DMS53 treated with DMSO at 0.1 percent for 48 hours (cell line): ENCODE data around the gene NAPB.

Experiments used
- DNase-seq: peaks from one replicate; lab custom pipeline; 2025; ENCODE audit not compliant: unreplicated experiment; lab: John Stamatoyannopoulos, UW

NAPB gene

DNA sequence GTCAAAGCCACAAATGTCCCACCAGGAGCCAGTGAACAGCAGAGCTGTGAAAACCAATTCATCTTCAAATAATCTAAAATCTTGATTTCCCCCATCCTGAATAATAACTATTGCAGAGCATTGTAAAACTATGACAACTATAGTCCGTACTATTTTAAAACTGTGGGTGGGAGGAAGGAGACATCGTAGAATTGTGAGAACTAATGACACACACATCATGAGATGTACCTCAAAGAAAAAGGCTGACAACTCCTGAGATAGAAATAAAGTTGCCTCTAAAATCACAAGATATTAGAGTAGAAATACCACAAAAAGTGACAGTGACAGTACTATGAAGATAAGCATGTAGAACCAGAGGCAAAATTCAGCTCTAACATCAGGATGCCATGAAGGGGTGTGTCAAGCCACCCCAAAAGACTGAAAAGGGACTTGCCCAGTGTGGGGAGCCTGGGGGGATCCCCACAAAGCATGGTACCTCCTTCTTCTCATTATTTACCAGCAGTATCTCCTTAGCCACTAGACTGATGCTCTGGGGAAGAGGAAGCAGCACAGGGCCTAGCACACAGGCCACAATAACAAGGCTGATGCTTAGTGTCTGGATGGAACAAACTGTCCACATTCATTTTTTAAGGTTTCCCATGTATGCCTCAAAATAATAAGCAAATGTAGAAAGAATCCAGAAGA lies 13.4 kb downstream of the NAPB start:
- no peak for DNase-seq

DNA sequence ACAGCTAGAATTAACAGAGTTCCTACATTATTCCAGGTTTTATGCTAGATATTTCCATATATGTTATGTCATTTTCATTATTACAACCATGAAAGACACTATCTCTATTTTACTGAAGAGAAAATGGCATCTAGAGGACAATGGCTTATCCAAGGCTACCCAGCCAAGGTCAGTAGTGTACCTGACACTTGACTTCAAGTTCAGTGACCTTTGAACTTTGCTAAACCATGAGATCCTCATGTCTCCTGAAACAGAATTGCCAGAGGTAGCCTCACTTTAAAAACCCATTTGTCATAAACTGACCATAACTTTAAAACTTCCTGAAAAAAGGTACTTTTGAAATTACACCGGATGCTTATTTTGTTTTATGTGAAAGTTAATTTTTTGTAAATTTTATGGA lies 14.4 kb downstream of the NAPB start:
- no peak for DNase-seq

DNA sequence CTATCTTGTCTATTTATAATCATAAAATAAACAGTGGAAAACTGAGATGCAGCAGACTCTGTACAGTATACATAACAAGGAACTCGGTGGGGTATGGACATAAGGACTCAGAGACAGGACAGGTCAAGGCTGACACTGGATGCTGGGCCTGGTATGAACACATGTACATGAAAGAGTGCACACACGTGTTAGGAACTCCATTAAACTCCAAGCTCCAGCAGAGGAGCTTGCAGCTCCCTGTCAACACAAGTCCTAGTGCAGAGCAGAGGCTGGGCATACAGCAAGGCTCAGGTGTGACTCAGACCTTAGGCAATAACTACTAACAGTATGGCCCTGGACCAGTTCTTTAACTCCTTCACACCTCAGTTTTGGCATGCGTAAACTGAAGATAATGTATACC lies 17.1 kb downstream of the NAPB start:
- DNase-seq: no peak

DNA sequence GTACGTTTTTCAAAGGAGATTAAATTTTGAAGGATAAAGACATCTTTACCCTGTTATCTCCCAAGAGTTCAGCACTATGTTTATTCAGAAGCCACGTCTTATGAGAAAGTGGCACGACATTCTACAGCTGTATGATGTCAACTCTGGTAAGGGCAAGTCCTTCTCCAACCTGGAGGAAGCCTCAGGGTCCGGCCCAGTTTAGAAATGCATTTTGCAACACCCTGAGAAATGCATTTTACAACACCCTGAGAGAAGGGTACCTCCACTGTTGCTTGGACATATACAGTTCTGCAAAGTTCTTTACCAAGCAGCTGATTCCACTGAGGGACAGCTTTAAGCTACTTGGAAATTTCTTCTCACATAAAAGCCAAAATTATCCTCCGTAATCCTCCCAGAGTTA lies 17.5 kb downstream of the NAPB start:
- DNase-seq: no peak

DNA sequence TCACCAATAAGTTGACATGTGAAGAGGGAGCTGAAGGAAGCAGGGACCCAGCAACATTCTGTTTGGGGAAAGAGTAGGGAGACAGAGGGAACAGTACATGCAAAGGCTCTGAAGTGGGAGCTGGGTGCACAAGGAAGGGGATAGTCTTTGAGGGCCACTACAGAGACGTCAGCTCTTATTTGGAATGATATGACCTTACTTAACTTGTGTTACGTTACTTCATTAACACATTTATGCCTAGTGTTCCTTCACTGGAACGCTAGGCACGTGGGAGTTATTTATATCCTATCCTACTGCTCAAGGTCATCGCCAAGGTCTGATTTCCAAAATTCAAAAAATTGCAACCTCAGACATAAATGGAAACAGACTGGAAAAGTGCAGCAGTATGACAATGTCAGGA lies 20.2 kb downstream of the NAPB start:
- no peak for DNase-seq

DNA sequence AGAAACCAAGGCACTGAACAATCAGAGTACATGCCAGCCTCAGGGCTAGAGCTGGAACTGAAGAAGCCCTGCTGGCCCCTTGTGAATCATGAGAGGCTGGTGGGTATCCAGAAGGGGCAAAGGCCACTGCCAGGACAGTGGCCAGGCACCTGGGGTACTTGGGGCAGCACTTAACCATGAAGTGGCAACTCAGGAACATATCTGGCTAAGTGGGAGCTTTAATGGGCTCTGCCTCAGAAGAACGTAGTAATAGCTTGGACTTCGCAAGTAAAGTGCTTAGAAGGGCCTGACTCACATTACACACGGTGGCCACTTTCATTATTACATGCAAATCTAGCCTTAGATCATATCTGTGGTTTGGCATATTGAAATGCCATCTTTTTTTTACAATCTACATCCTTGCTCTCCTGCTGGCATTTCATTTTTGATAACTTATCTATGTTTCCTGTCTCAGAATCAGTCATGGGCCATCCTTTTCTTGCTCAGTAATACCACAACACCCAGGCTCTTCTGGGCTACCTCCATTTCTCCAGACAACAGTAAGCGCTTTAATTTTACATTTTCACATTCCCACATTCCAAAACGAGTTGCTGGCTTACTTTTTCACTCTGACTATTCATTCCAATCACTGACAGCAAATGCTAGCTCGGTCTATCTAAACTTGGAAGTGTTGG lies 21.6 kb downstream of the NAPB start:
- DNase-seq: no peak

DNA sequence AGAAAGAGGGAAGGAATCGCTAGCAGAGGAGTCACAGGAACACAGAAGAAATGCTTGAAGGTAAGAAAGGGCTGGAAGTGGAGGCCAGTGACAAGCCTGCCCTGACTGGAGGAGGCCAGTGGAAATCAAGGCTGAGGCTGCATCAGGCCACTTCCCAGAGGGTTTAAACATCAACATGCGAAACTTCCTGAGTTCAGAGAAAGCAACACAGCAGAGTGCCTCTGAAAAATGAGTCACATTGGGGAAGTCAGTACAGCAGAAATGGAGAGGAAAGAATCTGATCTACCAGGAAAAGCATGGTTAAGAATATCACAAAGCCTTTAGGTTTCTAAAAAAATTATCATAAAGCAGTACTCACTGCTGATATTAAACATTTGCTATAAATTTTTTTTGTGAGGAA lies 23.3 kb downstream of the NAPB start:
- DNase-seq: no peak

DNA sequence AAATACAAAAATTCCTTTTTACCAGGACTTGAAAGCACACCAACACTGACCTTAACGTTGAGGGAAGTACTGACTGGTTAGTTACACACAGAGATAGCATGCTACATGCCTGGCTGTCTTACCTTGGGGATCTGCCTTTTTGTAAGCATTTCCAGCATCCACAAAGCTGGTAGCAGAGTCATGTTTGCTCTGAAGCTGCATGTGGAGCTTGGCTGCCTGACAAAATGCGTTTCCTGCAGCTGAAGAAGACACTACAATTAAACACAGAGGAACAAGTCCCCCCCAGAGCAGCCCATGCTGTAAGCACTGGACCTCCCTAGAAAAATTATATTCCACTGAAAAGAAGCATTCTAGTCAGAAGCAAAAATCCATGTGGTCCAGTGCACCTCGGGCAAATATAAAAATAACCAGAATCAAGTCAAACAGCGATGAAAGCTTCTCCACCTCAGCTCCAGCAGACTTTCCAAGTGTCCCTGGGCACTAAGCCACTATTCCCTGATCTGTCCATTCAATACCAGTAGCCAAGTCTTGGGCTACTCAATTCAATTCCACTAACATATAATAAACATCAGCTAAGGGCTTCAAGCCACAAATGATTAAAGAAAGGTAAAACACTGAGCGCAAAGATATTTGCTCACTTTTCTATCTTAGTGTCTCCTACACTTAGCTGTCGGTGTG lies 24.2 kb downstream of the NAPB start:
- no peak for DNase-seq

DNA sequence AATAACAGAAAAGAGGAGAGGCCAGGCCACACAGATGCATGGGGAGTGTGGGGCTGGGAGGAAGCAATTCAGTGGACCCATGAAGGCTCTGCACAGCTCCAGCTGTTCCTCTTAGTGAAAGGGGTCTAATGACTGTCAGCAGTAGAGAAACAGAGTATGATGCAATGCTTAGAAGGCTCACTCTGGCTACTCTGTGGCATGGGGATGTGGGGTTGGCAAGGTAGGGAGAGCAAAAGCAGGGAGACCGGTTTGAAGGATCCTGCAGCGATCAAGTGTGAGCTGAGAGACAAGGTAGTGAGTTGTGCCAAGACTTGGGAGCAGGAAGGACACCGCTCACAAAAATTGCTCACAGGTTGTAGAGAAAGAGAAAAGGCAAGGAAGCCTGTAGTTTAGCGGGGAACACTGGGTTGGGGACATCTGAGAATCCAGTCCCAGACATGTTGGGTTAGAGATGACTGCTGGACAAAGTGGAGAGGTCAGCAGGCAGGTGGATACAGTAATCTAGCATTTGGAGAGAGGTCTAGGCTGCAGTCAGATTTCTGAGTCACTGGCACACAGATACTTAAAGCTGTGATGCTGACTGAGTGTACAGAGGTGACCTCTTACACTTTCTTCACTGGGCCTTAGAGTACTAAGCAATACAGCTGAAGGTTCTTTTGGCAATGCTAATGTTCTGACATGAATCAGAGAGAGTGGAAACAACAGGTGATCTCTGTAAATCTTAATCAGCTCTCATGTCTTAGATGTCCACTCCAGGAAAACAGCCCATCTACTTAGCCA lies 27.1 kb downstream of the NAPB start:
- no peak for DNase-seq

DNA sequence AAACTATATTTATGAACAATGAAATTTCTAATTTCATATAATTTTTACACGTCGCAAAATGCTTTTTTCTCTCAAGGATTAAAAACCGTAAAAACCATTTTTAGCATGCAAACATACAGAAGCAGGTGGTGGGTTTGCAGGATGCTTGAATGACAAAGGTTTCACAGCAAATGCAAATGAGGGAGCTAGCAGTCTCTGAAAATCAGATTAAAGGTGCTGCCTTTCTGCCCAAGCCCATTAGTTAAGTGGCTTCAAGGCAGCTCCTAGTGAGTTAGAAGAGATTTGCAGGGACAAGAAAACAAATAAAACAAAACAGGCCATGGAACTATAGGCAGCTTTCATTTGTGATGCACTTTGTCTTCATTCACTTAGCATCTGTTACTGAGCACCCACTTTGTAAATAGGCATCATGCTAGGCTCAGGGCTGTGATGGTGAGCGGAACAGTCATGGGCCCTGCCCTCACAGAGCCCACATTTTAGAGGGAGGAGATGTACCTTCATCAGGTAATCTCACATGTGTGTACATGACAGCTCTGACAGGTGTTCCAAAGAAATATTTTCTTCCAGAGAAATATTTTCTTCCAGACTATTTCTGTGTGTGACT lies 29.5 kb downstream of the NAPB start:
- DNase-seq: no peak

DNA sequence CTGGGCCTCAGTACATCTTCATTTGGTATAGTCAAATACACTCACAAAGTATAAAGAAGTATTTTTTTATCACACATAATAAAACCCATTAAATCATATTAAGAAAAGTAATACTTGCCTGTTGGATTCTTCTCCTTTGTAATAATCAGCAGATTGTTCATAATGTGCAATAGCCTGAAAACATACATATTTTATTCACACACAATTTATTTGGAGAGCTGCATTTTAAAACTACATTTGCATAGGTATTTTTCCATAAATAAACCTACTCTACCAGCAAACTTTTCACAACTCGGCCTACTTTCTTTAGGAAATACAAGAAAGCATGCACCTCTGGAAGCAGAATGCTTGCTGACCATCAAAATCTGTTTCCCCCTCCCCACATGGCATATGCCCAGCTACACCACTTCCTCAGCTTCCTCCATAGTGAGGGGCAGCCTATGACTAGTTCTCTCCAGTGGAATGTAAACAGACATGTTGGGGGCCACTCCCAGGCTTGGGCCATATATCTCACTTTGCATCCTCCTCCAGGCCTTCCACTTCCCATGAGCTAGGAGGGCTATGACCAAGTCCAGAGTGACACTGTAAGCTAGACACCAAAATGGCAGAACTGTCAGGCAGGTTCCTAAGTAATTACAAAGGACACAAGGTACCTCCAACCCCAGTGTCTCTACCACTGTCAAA lies 31.1 kb downstream of the NAPB start:
- no peak for DNase-seq

DNA sequence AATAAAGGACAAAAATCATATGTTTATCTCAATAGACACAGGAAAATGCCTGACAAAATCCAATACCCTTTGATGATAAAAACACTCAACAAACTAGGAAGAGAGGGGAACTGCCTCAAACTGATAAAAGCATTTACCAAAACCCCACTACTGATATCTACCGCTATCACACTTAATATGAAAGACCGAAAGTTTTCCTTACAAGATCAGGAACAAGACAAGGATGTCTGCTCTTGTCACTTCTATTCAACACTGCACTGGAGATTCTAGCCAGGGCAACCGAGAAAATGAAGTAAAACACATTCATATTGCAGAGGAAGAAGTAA lies 34.2 kb downstream of the NAPB start:
- no peak for DNase-seq

DNA sequence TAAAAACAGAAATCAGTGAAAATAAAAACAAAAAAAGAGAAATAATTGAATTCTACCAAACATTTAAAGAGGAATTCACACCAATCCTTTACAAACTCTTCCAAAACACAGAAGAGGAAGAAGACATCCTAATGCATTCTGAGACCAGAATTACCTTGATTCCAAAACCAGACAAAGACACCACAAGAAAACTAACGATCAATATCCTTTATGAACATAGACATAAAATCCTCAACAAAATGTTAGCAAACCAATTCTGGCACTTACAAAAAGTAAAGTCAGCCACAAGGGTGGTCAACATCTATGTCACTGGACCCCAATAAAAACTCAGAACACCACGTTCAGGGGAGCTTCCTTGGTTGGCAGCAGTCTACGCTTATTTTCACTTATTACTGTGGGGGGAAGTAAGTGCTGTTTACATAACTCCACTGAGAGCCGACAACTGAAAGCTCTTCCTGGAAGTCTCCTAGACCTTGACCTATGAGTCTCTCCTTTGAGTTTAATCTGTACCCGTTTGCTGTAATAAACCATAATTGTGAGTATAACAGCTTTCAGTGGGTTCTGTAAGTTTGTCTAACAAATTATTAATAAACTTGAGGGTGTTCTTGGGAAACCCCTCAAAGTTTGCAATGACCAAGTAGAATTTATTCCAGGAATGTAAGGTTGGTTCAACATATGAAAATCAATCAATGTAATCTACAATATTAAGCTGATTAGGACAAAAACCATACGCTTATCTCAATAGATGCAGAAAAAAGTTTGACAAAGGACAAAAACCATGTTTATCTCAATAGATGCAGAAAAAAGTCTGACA lies 34.8 kb downstream of the NAPB start:
- DNase-seq: no peak

DNA sequence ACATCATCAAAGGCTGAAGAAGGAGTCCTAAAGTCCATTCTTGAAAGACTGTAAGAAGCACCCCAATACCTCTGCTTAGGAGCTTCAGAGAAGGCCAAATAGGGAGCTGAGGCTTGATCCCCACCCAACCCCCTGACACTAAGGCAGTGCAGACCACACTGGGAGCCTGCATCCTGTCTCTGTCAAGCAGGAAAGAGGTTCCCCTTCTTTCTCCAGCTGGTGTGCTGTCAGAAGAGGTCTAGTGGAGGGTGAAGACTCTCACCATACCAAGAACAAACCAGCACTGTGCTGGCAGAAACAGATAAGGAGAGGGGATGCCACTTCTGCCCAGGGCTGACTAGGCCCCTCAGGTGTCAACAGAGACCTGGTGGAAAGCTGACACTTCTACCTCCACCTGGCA lies 39.4 kb downstream of the NAPB start:
- DNase-seq: no peak

DNA sequence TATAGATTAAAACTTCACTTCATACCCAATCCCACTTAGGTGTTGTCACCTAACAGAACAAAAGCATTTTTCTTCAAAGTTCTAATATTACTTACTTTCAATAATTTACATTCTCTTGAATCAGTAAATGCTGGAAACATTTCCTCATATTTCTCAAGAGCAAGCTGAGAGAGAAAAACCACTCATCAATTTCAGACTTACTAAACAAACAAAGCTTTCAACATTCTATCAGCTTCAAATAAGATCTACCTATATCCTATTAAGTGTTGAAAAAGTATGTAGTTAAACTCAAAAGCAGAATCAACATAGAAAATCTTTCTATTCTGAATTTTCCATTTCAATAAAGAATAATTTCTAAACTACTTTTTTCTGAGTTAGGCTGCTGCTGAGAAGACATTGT lies 41.5 kb downstream of the NAPB start:
- no peak for DNase-seq

DNA sequence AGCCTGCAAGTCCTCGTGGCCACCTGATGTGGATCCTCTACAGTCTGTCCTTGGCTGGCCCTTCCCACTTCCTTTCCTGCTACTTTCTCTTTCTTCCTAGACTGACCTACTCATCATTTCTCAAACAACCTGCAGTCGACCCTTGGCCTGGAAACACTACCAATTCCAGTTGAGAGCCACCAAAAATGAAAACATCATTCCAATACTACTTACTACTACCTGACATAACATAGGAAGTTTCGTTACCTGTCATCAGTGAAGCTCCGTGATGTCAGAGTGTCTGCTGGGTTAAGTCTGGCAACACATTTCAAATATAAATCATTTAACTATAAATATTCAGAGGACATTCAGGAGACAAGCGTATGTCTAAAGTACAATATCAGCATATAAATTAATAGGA lies 45.5 kb downstream of the NAPB start:
- DNase-seq: no peak

DNA sequence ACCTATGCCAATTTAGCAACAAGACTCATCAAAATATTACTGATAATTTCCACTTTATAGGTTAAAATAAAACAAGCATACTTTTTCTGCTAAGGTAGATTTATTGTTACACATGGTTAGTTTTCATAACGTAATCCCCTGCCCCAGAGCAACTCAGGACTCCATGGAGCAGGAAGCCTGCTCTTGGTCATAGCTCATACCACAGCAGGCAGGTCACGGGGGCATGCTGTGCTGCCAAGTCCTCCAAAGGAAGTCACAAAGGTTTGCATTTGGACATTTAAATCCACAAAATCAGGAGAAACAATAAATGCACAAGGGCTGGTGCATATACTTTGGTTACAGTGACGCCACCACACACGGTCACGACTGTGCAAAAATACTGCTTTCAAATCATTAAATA lies 46.8 kb downstream of the NAPB start:
- no peak for DNase-seq

DNA sequence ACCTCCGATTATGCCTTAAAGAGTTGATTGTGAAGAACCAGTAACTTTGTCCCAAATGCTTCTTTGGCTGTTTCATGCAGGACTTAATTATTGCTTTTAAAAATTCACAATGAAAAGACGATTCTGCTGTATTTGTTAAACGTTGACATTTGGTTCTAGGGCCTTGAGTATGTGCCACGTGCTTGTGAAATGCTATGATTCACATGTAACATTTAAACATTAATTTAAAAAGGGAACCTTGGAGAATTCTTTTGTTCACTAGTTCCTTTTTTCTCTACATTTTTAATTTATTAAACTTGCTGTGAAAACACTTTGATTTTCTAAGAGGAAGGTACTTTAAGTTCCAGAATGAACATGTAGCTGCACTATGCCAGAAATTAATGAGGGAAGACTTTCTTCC lies 49.8 kb downstream of the NAPB start:
- no peak for DNase-seq

DNA sequence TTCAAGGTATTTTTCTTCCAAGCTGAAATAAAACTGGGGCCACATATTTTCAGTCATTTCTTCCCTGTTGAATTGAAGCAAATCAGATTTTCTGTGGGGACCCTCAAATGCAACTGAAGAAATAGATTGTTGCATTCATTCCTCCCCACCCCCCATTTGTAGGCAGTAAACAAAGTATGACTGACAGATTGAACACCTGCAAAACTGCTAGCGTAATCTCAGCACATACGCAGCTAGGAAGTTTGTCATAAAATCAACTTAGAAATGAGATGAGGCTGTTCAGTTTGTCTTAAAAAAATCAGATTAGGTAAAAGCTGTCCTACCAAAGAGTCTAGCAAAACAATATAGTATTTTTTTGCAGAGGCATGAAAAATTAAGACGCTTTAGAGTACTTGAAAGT lies 50.4 kb downstream of the NAPB start:
- no peak for DNase-seq

DNA sequence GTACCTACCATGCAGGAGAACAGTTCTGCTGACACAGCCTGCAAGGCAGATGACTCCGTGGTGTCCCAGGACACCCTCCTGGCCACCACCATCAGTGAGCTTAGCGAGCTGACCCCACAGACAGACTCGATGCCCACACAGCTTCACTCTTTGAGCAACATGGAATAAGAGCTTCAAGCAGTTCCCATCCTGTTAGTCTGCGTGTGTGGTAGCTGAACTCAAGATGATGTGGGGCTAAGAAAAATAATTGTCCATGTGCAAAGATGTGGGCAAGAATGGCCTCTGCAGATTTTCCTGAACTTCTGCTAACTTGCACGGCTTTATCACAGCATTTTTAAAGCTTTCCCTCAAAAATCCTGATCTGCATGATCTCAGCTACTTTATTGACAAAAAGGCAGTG lies 51.0 kb downstream of the NAPB start:
- DNase-seq: no peak
